ENCODE data around the gene KIAA0408. TPM values are rescaled to one million over a fixed set of nuclear protein-coding genes. Genes with fewer than 3 reads are reported as not detected.

Gene KIAA0408
- not detected for total RNA-seq

DNA sequence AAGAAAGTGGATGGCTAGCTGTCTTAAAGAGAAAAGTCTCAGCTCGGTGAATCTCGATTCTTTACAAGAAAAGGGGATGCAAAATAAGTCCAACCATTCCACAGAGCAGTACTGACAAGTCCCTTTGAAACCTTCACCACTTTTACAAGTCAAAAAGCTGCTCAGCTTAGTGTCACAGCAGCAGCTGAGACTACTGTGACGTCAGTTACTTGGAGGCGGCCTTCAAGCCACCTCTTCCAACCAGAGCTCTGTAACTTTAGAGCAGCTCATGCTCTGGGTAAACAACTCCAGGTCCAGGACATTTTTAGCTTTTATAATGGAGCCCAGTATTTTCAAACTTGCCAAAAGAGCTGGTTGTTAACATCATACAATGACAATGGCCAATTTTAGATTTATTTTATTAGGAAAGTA lies at the start of gene KIAA0408:
TSS of gene KIAA0408 (minus strand) at position 159 of the 411 bp plus-strand sequence. CDS start 5,408 bp downstream, outside the sequence.
- no peak for DNase-seq

DNA sequence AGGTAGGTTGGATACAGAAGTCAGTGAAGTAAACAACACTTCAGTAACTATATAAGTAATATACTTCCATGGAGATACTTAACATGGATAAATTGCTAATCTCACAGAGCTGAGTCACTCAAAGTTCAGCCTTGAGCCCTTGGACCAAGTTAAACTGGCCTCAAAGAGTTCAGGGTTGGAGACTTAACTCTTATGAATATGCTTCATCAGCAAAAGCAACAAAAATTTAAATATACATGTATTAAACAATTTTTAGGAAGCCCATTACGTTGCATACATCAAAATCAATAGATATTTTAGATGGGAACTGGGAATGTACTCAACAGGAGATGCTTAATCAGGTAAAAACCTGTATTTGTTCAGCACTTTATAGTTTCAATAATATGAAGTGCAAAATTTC lies 47.7 kb upstream of the KIAA0408 start:
- DNase-seq: no peak

DNA sequence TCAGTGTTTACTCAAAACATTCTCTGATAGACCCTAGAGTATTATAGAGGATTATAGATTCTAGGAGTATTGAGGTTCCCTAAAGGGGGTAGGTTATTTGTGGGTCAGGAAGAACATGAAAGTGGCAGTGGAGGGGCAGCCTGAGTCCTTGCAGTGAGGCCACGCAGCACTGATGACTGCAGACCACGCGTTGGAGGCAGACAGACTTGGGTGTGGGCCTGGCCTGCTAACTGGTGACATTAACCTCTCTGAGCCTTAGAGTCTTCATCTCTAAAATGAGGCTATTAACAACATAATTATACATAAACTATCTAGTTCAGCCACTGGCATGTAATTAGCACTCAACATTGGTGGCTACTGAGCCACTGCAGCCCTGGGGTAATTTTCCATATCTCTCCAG lies 43.8 kb upstream of the KIAA0408 start:
- DNase-seq: no peak

DNA sequence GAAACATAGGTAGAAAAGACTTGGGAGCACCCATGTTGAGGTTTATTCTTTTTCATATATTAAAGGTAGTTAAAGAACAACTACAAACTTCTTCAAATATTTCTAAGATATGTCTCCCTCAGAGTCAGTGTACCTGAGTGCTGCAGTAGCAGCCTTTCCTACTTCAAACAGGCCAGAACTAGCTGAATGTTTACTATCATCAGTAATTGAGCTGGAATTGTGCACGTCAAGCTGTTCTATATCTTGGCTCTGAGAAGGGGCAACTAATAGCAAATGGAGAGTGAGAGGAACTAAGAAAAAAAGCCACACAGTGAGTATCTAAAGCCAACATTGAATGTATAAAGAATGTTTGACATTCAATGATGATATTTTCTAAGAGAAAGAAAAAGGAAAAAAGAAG lies 38.2 kb upstream of the KIAA0408 start:
- DNase-seq: no peak

DNA sequence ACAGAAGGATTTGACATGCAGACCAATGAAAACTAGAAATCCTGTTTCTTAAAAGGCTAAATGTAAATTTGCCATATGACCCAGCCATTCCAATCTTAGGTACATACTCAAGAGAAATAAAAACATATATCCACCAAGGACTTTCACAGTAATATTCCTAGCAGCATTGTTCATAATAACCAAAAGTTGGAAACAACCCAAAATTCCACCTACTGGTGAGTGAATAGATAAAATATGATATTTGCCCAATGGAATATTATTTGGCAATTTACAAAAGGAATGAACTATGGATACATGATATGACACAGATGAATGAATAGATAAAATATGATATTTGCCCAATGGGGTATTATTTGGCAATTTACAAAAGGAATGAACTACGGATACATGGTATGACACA lies 37.3 kb upstream of the KIAA0408 start:
- no peak for DNase-seq

DNA sequence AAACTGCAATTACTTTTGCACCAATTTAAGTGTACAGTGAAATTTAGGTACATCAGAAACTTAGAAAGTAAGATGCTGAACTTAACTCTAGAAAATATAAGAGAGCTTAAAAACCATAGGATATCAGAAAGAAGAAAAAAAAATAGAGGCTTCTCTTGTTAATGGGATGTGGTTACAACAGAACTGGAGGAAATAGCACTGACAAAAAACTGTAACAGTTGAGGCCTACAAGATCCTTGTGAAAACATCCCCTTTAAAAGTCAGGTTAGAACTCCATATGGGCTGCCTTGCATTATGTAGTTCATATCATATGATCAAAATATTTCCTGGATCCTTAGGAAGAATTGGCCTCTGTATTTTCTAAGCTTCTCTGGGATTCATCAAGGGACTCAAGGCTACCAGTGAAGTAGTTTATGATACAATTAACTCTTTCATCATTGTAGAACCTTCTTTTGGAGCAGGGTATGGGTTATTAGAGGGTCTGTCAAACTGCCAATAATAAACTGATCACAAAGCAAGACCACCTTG lies 35.1 kb upstream of the KIAA0408 start:
- no peak for DNase-seq

DNA sequence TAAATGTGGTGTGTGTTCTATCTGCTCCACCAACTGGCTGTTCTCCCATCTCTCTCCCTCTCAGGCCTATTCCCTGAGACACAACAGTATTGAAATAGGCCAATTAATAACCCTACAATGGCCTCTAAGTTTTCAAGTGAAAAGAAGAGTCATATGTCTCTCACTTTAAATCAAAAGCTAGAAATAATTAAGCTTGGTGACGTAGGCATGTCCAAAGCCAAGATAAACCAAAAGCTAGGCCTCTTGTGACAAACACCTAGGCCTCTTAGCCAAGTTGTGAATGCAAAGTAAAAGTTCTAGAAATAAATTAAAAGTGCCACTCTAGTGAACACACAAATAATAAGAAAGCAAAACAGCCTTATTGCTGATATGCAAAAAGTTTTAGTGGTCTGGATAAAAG lies 30.1 kb upstream of the KIAA0408 start:
- no peak for DNase-seq

DNA sequence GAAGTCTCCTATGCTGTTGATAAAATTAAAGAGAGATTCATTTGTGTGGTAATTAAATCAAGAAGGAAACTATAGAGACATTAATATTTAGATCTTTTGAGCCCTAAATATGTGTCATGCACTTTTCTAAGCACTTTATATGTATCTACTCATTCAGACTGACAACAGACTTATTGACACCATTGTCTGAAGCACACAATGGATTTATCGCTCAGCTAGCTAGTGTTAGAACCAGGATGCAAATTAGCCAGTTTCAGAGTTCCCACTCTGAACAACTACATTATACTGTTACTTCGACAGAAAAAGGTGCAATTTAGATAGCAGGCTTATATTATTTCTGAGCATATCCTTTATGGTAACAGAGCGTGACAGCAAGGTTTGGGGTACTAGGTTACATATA lies 27.7 kb upstream of the KIAA0408 start:
- DNase-seq: no peak

DNA sequence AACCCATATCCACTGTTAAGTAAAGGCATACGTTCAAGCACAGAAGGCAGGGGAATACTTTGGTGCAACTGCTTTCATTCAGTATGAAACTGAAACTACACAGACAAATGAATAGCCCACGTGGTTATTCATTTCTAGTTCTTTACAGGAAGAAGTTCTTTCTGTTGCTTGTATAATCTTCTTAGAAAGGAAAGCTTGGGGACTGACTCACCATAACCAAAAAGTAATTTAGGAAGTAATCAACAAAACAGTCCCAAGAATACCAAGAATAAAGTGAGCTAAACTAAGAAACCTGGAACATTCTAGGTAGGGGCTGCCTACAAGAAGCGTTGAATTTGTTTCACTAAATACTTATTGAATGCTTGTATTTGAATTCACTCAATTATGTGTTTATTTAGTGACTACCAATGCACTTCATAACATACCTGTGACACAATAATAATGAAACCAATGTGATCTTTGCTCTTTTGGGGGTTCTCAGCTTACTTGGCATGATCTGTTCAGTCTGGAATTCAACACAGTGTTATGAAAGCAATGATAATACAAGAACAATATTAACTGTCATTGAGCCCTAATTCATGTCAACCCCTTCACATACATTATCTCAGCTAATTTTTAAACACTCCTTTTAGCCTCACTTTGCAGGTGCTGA lies 25.1 kb upstream of the KIAA0408 start:
- DNase-seq: no peak

DNA sequence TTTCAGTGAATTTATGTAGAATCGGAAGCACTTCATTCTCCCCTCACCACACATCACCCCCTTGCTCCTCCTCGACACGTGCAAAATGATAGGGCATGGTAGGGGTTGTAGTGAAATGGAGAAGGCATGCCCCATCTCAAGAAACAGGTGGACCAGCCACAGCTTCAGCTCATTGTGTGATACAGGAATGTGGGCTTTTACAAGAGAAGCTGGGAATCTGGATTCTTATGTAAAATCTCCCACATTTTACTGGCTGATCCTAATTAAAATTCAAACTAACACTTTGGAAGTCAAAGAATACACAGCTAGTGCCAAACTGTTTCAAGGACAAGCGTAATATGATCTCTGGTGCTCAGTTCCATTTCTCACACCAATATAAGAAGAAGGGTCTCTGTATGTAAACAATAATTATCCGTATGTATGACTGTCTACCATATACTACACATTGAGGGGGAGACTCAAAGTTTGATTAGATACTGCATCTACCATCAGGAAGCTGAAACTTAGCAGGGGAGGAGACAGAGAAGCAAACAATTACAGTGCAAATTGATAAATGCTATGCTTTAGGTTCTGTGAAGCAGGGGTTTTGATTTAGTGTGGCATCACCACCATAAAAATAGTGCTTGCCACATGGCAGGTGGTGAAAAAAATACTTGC lies 24.3 kb upstream of the KIAA0408 start:
- DNase-seq: no peak

DNA sequence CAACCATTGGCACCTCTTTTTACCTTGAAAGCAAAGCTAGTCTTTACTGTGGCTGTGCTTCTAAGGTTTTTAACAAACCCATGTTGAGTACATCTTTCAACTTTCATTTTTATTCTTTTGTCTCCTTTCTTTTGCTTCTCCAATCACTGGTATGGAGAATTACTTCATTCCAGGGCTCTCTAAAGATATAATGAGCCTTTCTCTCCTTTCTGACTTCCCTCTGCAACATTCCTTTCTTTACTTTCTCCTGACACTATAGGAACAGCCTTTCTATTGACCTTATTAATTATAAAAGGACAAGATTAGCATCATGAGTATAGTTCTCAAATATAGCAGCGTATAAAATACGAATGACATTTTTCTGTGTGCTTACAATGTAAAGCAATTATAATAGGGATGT lies 23.1 kb upstream of the KIAA0408 start:
- DNase-seq: no peak

DNA sequence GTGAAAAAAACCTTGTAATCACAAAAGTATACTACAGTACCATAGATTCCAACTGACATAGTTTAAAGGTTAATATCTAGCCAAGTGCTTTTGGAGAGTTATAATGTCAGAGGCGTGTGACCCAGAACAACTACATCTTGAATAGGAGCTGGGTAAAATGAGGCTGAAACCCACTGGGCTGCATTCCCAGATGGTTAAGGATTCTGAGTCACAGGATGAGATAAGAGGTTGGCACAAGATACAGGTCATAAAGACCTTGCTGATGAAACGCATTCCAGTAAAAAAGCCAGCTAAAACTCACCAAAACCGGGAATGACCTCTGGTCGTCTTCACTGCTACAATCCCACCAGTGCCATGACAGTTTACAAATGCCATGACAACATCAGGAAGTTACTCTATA lies 22.4 kb upstream of the KIAA0408 start:
- DNase-seq: no peak

DNA sequence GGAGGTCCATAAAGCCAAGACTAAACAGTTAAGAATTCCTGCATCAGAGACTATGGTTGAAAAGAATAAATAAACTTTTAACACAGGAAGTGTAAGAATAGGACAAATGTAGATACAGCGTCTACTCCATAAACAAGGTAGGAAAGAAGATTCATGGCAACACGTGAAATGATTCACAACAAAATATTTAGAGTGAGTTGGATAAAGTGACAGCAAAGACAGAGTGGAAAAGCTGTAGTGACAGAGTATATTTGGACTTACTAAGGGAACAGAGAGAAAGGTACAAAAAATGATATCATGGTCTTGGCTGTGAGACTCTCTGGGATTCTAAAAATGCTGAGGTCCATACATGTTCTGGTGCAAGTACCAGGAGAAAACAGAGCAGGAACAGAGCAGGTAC lies 21.9 kb upstream of the KIAA0408 start:
- DNase-seq: no peak

DNA sequence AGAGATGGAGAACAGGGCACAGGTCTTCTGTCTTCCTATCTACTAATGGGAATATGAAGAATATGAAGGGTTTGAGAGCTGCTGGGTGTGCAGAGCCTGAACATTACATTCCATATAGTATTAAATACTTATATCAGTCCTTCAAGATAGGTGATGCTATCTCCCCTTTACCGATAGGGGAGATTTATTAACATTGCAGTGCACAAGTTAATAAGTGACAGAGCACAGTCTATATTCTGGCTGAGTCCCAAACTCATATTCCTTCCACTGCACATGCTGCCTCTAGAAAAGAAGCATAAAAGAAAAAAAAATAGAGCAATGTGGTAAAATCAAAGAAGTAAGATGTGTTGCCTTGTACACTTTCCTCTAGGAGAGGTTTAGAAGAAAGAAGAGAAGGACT lies 18.5 kb upstream of the KIAA0408 start:
- no peak for DNase-seq

DNA sequence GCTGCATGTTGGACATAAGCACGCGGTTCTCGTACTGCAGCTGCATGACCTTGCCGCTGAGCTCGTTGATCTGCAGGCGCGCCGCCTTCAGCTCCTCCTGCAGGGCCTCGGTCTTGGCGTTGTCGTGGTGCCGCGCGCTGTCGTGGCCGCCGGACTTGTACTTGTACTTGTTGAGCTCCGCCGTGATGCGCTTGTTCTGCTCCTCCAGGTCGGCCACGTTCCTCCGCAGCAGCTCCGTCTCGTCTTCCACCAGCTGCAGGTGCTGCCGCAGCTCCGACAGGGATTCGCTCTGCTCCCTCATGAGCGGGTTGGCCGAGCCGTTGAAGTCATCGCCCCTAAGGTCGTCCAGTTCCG lies 16.6 kb upstream of the KIAA0408 start:
- no peak for DNase-seq

DNA sequence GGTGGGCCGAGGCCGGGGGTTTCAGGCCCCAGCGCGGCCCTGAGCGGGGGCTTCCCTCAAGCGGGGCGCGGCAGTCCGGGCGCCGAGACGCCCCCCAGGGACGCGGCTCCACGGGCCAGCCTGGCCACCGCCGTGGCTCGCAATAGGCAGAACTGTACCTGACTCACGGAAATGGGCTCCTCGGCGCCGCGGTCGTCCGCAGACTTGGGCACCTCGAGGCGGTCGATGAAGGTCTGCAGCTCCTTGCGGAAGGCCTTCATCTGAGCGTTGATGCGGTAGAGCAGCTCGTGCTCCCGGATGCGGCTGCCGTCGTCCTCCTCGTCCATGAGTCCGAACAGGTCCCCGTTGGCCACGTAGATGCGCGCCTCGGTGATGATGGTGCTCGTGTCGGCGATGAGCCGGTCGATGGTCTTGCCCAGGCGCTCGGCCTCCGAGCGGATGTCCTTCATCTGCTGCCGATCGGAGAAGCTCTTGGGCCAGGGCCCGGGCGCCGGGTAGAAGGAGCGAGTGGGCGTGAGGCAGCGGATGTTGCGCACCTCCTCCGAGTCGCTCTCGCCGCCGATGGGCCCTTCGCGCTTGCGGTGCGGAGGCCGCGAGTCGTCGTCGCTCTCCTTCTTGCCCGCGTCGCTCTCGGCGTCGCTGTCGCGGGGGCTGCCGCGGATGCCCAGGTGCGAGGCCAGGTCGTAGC lies 16.1 kb upstream of the KIAA0408 start:
- DNase-seq: no peak

DNA sequence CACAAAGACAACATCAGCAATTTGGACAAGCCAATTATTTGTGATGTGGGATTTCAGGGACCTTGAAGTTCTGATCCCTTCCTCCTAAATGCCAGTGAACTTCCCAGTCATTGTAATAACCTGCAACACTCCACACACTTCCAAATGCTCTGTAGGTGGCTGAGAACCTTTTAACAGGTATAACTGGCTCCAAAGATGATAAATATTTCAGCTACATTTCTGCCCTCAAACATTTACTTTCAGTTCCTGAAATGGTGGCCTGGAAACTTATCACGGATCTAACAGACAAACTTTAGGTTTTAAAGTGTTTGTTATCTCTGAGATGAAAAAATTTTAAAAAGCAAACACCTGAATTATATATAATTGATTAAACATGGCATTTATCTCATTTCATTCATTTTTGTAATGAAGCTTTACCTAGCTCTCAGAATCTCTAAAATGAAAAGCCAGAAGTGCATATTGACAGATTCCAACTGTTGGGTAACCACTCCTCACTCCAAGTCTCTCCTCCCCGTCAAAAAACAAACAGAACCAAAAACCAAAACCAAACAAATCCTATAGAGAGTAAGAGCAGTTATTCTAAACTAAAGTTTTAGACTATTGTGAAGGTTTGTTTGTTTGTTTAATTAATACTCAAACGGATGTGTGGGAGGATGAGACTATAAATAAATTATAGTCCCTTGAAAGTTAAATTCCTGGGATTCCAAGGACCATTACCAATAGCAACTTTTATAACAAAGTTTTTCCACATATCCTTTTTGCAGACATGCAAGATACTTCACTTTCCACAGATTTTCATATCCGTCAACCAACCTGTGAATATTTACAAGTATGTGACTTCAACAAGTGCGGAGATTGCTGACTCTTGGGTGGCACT lies 12.4 kb upstream of the KIAA0408 start:
- no peak for DNase-seq

DNA sequence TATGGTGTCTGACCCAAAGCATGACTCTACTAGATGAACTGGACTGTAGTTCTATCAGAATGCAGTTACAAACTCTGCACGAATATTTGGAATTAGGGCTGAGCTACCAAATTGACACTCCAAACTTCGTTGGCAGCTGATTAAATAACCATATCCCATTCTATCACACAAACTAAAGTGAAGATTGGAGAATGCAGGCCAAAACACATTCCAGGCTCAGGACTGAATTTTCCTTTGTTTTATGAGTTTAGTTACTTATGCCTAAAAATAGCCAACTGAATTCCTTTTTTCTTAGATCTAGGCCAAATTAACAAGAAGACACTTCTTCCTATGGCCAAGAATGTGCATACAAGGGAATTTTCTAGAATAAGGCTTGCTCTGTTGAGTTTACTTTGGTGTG lies 9.7 kb upstream of the KIAA0408 start:
- no peak for DNase-seq

DNA sequence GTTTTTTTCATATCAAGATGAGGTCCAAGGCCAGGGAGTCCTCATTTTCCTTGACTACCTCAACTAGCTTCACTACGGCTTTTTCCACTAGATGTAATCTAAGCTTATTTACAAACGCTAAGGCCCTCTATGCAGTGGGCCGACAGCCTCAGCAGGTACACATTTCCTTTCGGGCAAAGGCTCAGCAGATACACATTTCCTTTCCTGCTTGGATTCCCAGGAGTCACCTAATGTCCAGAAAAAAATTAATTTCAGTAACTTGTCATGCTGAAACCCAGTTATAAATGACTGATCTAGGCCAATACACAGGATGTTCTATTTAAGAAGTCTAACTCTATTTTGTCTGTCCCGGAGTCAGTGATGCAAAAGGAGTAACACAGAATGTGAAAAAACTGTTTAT lies 7.2 kb upstream of the KIAA0408 start:
- no peak for DNase-seq

DNA sequence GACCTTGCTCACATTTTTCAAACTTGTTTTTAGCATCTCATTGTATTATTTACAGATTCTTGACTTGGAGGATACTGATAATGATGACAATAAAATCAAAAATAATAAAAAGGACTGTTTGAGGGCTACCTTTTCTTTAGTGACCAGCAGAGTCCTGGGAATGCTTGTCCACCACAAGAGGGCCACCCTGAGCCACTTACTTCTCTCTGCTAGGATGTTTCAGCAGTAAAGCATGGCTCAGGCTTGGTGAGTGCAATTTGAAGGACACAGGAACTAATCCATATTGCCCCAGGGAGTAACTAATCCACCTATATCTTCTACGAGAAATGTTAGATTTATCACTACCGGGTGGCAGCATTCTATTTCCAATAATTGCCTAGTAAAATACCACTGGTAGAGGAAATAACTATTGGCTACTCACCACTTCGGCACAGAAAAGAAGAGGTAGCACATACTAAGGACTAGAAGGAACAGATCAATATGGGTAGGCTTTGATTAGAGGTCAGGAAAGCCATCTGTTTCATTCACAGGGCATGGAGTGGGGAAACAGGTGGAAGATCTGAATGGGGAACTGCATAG lies 5.8 kb upstream of the KIAA0408 start:
- DNase-seq: peak; percentile 44

DNA sequence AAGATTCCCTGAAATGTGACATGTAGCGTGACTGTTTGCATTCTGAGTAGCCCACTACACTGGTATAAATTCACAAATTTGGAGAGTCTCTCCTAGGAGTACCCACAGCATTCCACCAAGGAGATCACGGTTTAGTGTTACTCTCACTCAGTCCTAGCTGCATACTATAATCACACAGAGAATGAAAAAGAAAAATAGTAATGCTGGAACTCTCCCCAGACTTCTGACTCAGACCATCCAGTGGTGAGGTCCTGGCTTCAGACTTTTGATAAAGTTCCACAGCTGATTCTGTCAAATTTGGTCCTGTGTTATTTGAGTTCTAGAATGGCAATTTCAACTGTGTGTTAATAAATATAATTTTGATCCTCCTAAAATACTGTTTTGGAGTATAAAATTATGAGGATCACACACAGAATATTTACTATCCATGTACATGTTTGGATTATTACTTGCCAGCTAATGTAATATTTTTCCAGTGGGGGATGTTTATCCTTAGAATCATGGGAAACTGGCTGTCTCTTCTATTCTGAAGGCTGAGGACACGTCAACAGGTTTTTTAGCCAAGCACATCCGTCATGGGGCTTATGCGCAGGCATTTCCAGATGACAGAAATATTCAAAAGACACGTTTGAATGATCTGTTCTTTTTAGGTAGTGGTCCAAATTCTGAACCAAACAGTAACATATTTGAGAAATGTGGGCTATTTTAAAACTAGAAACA lies 5.1 kb upstream of the KIAA0408 start:
- no peak for DNase-seq

DNA sequence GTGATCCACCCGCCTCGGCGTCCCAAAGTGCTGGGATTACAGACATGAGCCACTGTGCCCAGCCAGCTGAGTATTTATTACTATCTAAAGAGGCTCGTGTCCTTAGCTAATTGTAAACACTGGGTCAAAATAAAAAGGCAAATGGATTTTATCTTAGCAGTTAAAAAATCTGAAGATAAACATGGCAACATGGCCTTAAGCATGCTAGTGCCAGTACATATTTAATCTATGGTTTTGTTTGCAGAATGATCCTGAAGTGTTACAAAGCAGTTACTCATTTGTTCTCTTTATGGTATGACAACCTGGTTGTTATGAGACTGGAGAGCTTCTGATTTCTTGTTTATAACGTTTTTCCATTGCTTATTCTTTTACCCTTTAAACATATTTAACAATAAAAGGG lies 3.9 kb upstream of the KIAA0408 start:
- no peak for DNase-seq
